Amygdala (tissue), 56 donors: Measurements from ENCODE around the gene CA10.

Experiments used
- DNase-seq, 56 donors: peaks; one replicate each; lab custom pipeline; 2025; lab: John Stamatoyannopoulos, UW

CA10 gene

GRCh38 chr17:52158450-52159042 lies at the start of gene CA10:
Gene CA10 (minus strand): TSS chr17:52158714.
- peak in 8 of 56 donors; percentile 15 to 38 (median 30) for DNase-seq

- DNase-seq = peak in 1 of 56 donors; percentile 1
Measured at GRCh38 chr17:52207796-52208195, 49.3 kb upstream of the CA10 start.

- no peak for DNase-seq
Measured at GRCh38 chr17:52202520-52203080, 44.1 kb upstream of the CA10 start.

- DNase-seq = peak in 1 of 56 donors; percentile 1
Measured at GRCh38 chr17:52201767-52202519, 43.4 kb upstream of the CA10 start.

GRCh38 chr17:52191491-52191890 lies 33.0 kb upstream of the CA10 start:
- no peak for DNase-seq

- no peak for DNase-seq
Measured at GRCh38 chr17:52181782-52182181, 23.3 kb upstream of the CA10 start.

GRCh38 chr17:52178012-52178411 lies 19.5 kb upstream of the CA10 start:
- DNase-seq = no peak

- peak in 2 of 56 donors; percentile 0 to 9 for DNase-seq
Measured at GRCh38 chr17:52170963-52171572, 12.6 kb upstream of the CA10 start.

GRCh38 chr17:52160136-52160567 lies 1.6 kb upstream of the CA10 start:
- peak in 6 of 56 donors; percentile 4 to 53 (median 21) for DNase-seq

- peak in 10 of 56 donors; percentile 4 to 69 (median 23) for DNase-seq
Measured at GRCh38 chr17:52159246-52160135, 977 bp upstream of the CA10 start.

- peak in 3 of 56 donors; percentile 10 to 34 (median 30) for DNase-seq
Measured at GRCh38 chr17:52157603-52158449, 688 bp downstream of the CA10 start.

- peak in 7 of 56 donors; percentile 2 to 44 (median 17) for DNase-seq
Measured at GRCh38 chr17:52156576-52157570, 1.6 kb downstream of the CA10 start.

GRCh38 chr17:52155301-52155700 lies 3.2 kb downstream of the CA10 start:
- DNase-seq = no peak

GRCh38 chr17:52154466-52154865 lies 4.0 kb downstream of the CA10 start:
- no peak for DNase-seq

- no peak for DNase-seq
Measured at GRCh38 chr17:52150935-52151334, 7.6 kb downstream of the CA10 start.

GRCh38 chr17:52149626-52150025 lies 8.9 kb downstream of the CA10 start:
- no peak for DNase-seq

- DNase-seq = no peak
Measured at GRCh38 chr17:52148969-52149351, 9.6 kb downstream of the CA10 start.
